Left lung (tissue), 10 donors: ENCODE measurements around the gene CAV3. TPM values are rescaled to one million over a fixed set of nuclear protein-coding genes. Genes with fewer than 3 reads are reported as not detected.

ENCODE experiments used
- ATAC-seq: fragments of 200-7000 bp; cut with Tn5 transposase; one replicate; pipeline ENCODE4 v1.9.1; 2020; ENCODE audit warnings: moderate library complexity
- DNase-seq, 4 donors: peaks; one replicate each; pipeline ENCODE4 v3.0.0-alpha.2; 2013 to 2020
- H3K27ac ChIP-seq, 2 donors: fragments of 200-600 bp; sonication (generic) in 1 of 2; one replicate each; pipeline versions ENCODE4 v1.5.0 to v1.8.0; 2020 to 2021
- H3K27me3 ChIP-seq, 2 donors: fragments of 200-600 bp; sonication (generic) in 1 of 2; one replicate each; pipeline versions ENCODE4 v1.5.0 to v1.8.0; 2020 to 2021
- H3K36me3 ChIP-seq, 2 donors: fragments of 200-600 bp; sonication (generic) in 1 of 2; one replicate each; pipeline versions ENCODE4 v1.5.0 to v1.8.0; 2020 to 2021
- H3K4me1 ChIP-seq, 2 donors: fragments of 200-600 bp; one replicate each; pipeline ENCODE4 v1.8.0; 2021
- H3K4me3 ChIP-seq, 2 donors: fragments of 200-600 bp; sonication (generic) in 1 of 2; one replicate each; pipeline versions ENCODE4 v1.5.0 to v1.8.0; 2020 to 2021; ENCODE audit warnings: mild to moderate bottlenecking in 1 of 2
- H3K9me3 ChIP-seq, 2 donors: fragments of 200-600 bp; sonication (generic) in 1 of 2; one replicate each; pipeline versions ENCODE4 v1.5.0 to v1.8.0; 2020 to 2021
- CTCF ChIP-seq, 2 donors: fragments of 200-600 bp; sonication (generic) in 1 of 2; IDR thresholded peaks; one replicate each; pipeline versions ENCODE4 v1.5.0 to v1.8.0; 2021; ENCODE audit warnings: antibody characterized with exemption in 2 of 2
- intact Hi-C, 2 donors: fragments of 100-400 bp; cut with DNase I; formaldehyde crosslinking; loops; one replicate each; pipeline versions ENCODE4 v1.11.2 to v1.14.2; 2022
- polyA plus RNA-seq, 6 donors: library from polyadenylated mRNA; unstranded; fragments of 120-200 nt; gene quantifications; one replicate each; pipeline ENCODE4 v1.2.1, GENCODE V29; 2013; ENCODE audit not compliant: insufficient read length in 6 of 6
- total RNA-seq, 2 donors: library from RNA; stranded (reverse); fragmentation: NEBNext Ultra II Directional; extraction: Animal tissue kit (Norgen Biotek cat#: 25700); gene quantifications; one replicate each; pipeline ENCODE4 v1.2.1, GENCODE V29; 2021
- donor health status: DM: no; HTN: yes; CAD: no.
- donor health status: DM: no; HTN: no; CAD: no.

The CAV3 gene
- total and polyA plus RNA-seq, 8 donors: 0.37 to 1.1 (median 0.54) TPM; not detected in 1

GRCh38 chr3:8737301-8737700, 3.7 kb downstream of the CAV3 start:
- no peak for TF ChIP-seq CTCF (IDR thresholded peaks at IDR 0.05)
- peaks cover 0 to 8% of the 10 kb centered on the region in 2 donors for H3K27me3 ChIP-seq
- H3K4me1 ChIP-seq: no peaks in the 10 kb centered on the region
- ATAC-seq: no peak
- H3K27ac ChIP-seq: no peak overlapping the region
- no peaks in the 10 kb centered on the region for H3K36me3 ChIP-seq
- intact Hi-C loops: no loop called here
- no peak overlapping the region for H3K4me3 ChIP-seq
- H3K9me3 ChIP-seq: no peaks in the 10 kb centered on the region
- DNase-seq: no peak

- H3K4me3 ChIP-seq: no peak overlapping the region
Observed at GRCh38 chr3:8737823-8738222, 4.2 kb downstream of the CAV3 start.

GRCh38 chr3:8738639-8739038, 5.0 kb downstream of the CAV3 start:
- Histone ChIP-seq H3K9me3 (no peaks in the 10 kb centered on the region), H3K36me3 (no peaks in the 10 kb centered on the region), H3K27me3 (peaks cover 0 to 8% of the 10 kb centered on the region in 2 donors), H3K27ac (no peak overlapping the region), H3K4me3 (no peak overlapping the region), H3K4me1 (no peaks in the 10 kb centered on the region)
- no peak for TF ChIP-seq CTCF (IDR thresholded peaks at IDR 0.05)
- ATAC-seq (no peak), DNase-seq (no peak)
- intact Hi-C loops: no loop called here

More at GRCh38 chr3:8737823-8738222, 4.2 kb downstream of the CAV3 start:
- intact Hi-C loops: no loop called here
- Histone ChIP-seq H3K9me3 (no peaks in the 10 kb centered on the region), H3K27ac (no peak overlapping the region), H3K4me1 (no peaks in the 10 kb centered on the region), H3K36me3 (no peaks in the 10 kb centered on the region), H3K27me3 (peaks cover 0 to 8% of the 10 kb centered on the region in 2 donors)
- DNase-seq (no peak), ATAC-seq (no peak)
- no peak for TF ChIP-seq CTCF (IDR thresholded peaks at IDR 0.05)

GRCh38 chr3:8739757-8740504, 6.3 kb downstream of the CAV3 start:
- Histone ChIP-seq H3K27me3 (peaks cover 0 to 8% of the 10 kb centered on the region in 2 donors), H3K4me3 (no peak overlapping the region), H3K27ac (no peak overlapping the region), H3K9me3 (no peaks in the 10 kb centered on the region), H3K36me3 (no peaks in the 10 kb centered on the region), H3K4me1 (no peaks in the 10 kb centered on the region)
- no peak for TF ChIP-seq CTCF (IDR thresholded peaks at IDR 0.05)
- intact Hi-C loops: no loop called here
- no peak for DNase-seq
- ATAC-seq: peak; percentile 30

GRCh38 chr3:8741581-8742261, 8.1 kb downstream of the CAV3 start:
- intact Hi-C loops: no loop called here
- no peak overlapping the region for H3K4me3 ChIP-seq

More at GRCh38 chr3:8741581-8742261, 8.1 kb downstream of the CAV3 start:
- no peak for TF ChIP-seq CTCF (IDR thresholded peaks at IDR 0.05)
- Histone ChIP-seq H3K9me3 (no peaks in the 10 kb centered on the region), H3K27me3 (peaks cover 0 to 8% of the 10 kb centered on the region in 2 donors), H3K36me3 (no peaks in the 10 kb centered on the region), H3K4me1 (no peaks in the 10 kb centered on the region), H3K27ac (no peak overlapping the region)
- no peak for DNase-seq
- ATAC-seq: peak; percentile 48
